Stimulated activated CD8-positive, alpha-beta memory T cell treated with anti-CD3 and anti-CD28 coated beads, Interleukin-4, amount 100 ng/mL, for 48 hours (primary cell): ENCODE measurements around the gene AKAP6.

ENCODE experiments used
- DNase-seq: peaks from one replicate; pipeline ENCODE4 v3.0.0-alpha.2; 2020

AKAP6 gene

DNA sequence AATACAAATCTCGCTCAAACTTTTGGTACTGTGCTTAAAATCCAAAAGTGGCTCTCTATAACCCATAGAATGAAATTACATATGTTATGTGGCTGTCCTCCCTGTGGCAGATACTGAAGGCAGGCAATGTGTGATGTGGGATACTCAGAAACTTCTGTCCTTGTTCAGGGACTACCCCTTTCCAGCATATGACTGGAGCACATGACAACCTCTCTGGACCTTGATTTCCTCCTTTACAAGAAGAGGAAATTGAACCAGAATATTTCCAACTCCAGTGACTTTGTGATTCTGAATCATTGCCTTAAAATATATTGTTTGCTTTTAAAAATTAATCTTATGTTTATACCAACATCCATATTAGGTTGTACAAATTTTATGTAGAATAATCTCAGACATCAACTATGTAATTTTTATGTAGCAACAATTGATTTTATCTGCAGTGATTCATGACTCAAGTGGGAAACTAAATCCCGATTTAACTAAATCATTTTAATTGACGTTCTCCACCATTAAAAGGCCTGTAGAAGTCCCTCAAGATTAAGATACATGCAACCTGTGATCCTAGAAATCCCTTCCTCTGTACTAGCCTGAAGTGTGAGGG lies 162.4 kb downstream of the AKAP6 start:
- DNase-seq: no peak

- DNase-seq: no peak
Measured at GRCh38 chr14:32492457-32492856, 163.4 kb downstream of the AKAP6 start.

- no peak for DNase-seq
Measured at GRCh38 chr14:32494609-32495434, 165.7 kb downstream of the AKAP6 start.

DNA sequence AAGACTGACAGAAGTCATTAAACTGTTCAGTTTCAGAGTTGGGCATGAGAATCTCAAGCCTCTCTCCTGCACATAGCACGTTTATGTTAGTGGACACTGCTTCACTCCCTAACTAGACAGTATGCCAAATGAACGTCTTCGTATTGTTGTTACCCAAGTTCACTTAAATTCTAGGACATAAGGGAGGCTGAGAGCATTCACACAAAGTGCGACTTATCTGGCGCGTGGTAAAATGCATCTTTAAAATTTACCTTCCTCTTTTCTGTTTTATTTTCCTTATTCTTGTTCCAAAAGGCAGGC lies 166.3 kb downstream of the AKAP6 start:
- DNase-seq: no peak

DNA sequence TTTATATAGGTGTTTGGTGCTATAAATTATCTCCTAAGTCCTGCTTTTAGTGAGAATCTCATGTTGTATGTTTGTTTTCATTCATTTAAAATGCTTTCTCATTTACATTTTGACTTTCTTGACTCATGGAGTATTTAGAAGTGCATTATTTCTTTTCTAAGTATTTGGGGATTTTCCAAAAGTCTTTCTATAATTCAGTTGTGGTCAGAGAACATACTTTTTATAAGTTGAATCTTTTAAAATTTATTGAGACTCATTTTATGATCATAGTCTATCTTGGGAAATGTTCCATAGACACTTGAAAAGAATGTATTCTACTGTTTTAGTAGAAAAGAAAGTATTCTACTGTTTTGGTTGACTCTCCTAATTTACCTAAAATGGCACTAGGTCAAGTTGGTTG lies 168.2 kb downstream of the AKAP6 start:
- no peak for DNase-seq

DNA sequence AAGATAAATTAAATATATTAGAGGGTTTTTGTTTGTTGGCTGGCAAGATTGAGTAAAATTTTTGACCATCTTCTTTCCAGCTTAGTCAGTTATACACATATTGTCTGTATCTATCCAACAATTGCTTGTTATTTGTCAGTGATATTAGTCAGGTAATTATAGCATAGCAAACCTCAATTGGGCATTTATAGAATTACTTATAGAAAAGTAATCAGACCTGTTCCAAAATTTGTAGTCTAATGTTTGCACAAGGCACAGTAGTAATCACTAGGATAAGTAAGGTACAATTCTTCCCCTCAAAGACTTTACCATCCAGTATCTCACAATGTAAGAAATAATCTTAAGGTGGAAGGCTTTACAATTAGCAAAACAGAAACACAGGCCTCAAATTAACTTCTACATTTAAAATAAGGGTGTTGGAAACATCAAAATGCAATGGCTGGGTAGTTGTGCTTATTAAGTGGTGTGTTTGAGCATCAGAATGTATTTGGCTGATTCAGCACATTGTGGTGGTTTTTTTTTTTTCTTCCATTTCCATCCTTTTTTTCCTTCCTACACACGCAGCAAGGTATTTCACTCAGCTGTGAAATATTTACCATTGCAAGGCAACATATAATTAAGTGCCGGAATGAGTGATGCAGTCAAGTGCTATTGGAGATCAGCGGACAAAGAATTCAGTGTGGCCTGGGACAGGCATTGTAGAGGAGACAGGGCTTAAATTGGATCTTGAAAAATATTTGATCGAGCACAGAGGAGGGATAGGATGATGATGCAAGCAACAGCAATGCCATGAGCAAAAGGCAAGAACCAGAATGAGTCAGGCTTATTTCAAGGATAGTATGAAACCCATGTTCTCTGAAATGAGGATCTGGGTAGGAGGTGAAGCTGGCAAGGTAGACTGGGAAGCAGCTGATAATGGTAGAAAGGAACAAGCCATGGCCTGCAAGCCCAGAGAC lies 178.2 kb downstream of the AKAP6 start:
- DNase-seq: no peak

DNA sequence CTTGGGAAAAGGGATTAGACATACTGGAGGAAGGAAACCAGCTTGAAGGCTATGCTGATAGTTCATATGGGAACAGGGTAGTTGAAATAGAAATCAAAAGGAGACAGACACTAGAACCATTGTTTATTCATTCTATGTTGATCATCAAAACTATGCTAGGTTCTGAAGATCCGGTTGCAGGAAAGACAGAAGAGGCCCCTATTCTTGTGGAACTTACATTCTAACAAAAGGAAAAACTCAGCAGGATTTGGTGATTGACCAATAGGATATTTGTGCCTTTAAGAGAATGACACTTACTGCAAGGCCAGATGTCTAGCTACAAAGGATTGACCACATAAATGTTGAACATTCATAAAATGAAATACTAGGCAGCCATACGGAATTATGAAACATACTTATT lies 179.2 kb downstream of the AKAP6 start:
- no peak for DNase-seq

- no peak for DNase-seq
Measured at GRCh38 chr14:32509632-32510187, 180.6 kb downstream of the AKAP6 start.

DNA sequence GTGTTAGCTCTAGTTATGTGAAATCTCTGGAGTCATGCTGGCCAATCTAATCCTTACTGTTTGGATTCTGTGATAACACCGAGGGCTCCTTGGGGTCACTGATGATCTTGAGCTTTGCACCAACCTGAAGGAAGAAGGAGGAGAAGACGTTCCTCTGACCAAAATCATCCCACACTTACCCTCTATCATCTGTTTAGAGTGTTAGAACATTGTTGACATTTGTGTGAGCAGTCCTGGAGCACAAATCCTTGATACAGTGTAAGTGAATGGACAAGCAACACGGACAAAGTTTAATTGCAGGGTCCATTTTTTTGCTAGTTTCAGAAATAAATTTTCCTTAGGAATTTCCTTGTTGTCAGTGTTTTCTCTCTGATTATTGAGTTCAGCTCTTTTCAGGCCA lies 181.7 kb downstream of the AKAP6 start:
- no peak for DNase-seq

DNA sequence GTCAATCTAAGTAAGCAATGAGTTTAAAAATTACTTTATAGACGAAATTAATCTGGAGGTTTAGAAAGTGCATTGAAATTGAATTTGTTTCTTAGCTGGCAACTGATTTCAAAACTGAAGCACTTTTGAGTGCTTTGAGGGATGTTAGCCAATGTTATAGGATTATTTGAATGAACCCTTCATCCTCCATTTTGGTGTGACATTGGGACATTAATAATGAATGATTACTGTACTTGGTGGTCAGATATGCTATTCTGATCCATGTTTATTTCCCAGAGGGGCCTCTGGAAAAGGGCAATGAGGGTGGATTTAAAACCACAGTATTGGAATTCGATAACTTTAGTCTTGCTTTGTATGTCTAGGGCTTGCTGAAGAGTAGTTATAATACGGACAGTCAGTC lies 183.2 kb downstream of the AKAP6 start:
- DNase-seq: no peak

DNA sequence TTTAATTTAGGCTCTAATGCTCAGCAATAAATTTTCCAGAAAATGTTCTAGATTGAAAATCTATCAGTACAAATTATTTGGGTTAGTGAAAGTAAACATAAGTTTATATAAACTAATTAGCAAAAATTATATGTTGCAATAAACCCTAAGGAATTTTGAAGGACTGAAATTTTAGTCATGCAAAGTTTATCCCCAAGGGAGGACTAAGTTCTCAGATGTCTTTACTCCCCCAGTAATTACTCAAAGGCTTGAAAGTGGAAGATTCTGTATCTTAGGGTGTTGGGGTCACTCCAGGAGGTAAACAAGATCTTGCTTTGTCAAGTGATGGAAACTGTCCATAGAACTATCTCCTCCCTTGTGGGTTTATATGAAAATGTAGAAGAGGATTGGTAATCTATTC lies 183.7 kb downstream of the AKAP6 start:
- DNase-seq: no peak

DNA sequence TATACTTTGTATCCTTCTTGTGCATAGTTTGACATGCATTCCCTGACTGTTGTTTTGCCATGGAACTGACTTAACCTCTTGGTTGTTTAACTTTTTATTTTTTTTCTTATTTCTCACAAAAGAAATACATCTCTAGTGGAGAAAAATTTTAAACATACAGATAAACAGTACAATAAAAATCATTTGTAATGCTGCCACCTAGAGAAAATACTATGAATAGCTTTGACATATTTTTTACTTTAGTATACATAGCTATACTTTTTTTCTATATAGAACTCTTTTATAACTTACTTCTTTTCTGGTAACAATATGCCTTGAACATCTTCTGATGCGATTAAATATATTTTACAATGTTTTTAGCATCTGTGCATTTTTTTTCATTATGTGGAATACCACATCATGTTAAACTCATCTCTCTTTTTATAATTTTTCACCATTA lies 184.5 kb downstream of the AKAP6 start:
- no peak for DNase-seq

DNA sequence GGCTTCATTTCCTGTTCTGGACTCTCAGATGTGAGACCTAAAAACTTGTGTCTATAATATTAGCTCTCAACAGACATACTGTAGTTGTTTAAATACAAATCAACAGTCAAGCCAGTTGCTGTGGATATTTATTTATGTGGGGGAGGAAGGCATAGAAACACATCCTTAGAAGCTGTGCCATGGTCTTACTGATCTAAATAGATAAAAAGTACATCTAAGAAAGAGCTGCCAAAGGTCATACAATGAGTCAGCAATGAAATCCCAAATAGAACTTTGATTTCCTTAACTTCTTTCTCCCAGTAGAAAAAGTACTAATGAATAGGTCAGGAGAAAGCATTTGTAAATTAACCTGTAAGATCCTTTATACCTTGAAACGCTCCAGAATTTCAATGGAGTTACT lies 185.1 kb downstream of the AKAP6 start:
- DNase-seq: no peak

DNA sequence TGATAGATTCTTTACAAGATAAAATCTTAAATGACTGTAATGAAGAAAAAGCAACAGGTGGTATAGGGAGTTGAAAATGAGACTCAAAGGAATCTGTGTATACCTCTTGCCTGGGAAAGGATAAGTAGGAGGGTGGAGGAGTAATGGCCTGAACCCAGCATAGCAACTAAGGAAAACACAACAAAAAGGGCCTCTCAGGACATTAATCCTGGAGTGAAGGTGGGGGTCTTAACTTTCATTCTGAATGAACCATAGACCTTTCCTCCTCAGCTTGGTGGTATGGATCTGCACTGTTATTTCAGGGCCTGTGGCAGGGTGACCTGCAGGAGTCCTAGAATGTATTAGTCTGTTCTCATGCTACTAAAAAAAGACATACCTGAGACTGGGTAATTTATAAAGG lies 185.6 kb downstream of the AKAP6 start:
- DNase-seq: no peak

DNA sequence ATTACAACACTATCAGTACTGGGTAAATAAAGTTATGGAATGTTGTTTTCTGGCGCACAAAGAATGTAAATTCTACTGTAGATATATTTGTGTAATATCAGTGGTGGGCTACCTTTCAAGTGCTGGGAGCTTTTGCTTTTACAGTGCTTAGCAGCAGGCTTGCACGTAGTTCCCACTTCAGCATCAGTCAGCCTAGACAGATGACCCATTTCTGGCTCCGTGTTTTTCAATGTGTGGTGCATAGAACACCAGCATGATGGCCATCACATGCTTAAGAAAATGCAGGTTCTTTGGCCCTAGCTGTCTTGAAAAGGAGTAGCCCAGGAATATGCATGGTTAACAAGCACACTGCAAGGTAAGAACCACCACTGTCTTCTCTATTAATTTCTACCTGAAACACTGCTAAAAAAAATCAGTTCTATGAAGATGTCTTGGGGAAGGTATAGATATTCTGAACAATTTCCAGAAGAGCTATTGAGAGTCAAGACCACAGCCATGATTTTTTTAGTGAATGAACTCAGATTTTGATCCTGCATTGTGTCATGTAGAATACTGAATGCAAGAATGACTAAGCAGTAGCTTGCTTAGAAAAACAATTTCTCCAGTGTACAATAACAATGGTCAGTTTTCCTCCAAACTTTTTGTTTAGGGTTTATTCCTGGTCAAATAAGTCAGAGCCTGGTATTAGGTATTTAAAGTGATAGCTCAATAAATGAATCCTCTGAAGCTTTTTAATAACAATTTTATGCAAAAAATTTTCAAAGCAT lies 195.7 kb downstream of the AKAP6 start:
- no peak for DNase-seq

- no peak for DNase-seq
Measured at GRCh38 chr14:32525591-32525990, 196.5 kb downstream of the AKAP6 start.

DNA sequence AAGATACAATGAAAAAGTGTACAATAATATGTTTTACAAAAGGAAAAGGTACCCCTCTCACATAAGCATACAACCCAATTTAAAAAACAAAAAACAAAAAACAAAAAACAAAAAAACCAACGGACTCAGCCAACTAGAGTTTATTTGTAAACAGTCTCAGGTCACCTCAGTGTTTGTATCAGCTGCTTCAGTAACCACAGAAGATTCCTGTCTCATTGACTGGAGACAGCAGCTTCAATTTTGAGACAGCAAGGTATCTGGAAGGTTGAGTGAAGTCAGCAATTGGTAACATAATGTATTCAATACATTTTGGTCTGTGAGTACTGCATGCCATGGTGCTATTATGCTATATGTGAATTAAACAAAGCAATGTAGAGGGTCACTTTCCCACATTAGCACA lies 201.7 kb downstream of the AKAP6 start:
- no peak for DNase-seq

- DNase-seq: no peak
Measured at GRCh38 chr14:32531942-32532515, 202.9 kb downstream of the AKAP6 start.

DNA sequence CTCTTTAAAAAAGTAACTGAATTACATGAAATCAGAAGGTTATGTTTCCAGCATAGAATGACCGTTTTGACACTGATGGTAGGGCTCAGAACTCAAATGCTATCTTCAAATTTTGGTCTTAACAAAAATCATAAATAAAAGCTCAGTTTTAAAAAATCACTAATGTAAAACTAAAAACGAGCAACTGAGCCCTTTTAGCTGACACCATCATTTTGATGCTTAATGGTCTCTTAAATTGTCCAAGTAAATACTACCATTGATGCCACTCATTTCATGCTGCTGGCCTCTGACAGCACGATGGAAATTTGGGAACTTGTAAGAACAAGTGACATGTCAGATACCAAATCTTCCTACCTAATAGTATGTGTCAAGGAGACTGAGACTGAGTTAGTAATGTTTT lies 205.0 kb downstream of the AKAP6 start:
- no peak for DNase-seq

GRCh38 chr14:32536175-32536574 lies 207.1 kb downstream of the AKAP6 start:
- DNase-seq: no peak

- no peak for DNase-seq
Measured at GRCh38 chr14:32537166-32537565, 208.1 kb downstream of the AKAP6 start.

- DNase-seq: no peak
Measured at GRCh38 chr14:32542507-32542906, 213.4 kb downstream of the AKAP6 start.
